HG02870 (cell line): ENCODE data around the gene PADI4.

Experiments used
- ATAC-seq: cut with Tn5 transposase; IDR thresholded peaks from one replicate; pipeline ENCODE4 v1.9.1; 2021; ENCODE audit warnings: mild to moderate bottlenecking, moderate library complexity; ENCODE audit not compliant: unreplicated experiment

The PADI4 gene, protein sequence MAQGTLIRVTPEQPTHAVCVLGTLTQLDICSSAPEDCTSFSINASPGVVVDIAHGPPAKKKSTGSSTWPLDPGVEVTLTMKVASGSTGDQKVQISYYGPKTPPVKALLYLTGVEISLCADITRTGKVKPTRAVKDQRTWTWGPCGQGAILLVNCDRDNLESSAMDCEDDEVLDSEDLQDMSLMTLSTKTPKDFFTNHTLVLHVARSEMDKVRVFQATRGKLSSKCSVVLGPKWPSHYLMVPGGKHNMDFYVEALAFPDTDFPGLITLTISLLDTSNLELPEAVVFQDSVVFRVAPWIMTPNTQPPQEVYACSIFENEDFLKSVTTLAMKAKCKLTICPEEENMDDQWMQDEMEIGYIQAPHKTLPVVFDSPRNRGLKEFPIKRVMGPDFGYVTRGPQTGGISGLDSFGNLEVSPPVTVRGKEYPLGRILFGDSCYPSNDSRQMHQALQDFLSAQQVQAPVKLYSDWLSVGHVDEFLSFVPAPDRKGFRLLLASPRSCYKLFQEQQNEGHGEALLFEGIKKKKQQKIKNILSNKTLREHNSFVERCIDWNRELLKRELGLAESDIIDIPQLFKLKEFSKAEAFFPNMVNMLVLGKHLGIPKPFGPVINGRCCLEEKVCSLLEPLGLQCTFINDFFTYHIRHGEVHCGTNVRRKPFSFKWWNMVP

DNA sequence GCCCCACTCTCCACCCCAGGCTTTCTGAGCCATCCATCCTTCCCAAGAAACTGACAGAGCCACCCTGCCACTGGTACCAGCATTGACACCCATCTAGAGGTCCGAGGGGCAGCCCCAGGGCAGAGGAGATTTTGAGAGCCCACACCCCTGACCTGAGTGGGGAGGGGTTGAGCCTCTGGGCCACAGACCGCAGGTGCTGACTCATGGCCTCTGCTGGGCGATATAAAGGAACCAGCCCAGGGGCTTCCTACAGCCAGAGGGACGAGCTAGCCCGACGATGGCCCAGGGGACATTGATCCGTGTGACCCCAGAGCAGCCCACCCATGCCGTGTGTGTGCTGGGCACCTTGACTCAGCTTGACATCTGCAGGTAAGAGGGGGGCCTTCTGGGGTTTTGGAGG lies at the start of gene PADI4:
TSS of gene PADI4 (plus strand) at position 252 of the 400 bp plus-strand sequence. CDS start at position 278, 26 bp downstream.
- no peak for ATAC-seq

DNA sequence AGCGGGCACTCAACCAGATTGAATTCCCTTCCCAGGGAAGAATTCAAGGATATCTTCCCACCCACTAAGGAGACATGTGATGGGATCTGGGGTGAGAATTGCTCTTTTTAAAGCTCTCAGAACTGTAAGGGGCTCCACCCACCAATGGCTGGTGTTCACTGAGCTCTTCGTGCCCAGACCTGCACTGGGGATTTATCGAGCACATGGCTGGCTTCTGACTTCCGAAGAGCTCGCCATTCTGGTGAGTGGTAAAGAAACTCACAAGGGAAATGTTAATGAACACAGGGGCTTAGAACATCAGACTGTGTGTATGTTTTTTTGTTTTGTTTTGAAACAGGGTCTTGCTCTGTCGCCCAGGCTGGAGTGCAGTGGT lies 49.3 kb upstream of the PADI4 start:
- no peak for ATAC-seq

DNA sequence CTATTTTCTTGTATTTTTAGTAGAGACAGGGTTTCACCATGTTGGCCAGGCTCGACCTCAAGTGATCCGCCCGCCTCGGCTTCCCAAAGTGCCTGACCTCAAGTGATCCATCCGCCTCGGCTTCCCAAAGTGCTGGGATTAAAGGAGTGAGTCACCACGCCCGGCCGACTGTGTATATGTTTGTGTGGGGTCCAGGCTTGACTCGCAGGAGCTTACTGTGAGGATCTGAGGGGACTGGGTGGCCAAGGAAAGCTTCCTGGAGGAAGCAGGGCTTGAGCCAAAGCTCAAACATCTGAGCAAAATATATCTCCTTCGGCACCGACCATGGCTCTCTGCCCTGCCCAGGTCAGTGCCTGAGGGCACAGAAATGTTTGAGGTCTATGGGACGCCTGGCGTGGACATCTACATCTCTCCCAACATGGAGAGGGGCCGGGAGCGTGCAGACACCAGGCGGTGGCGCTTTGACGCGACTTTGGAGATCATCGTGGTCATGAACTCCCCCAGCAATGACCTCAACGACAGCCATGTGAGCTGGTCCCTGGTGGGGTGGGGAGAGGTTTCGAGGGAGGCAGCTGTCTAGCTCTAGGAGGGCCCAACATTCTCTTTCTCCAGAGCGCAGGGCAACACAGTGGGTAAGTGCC lies 48.6 kb upstream of the PADI4 start:
- ATAC-seq: no peak

DNA sequence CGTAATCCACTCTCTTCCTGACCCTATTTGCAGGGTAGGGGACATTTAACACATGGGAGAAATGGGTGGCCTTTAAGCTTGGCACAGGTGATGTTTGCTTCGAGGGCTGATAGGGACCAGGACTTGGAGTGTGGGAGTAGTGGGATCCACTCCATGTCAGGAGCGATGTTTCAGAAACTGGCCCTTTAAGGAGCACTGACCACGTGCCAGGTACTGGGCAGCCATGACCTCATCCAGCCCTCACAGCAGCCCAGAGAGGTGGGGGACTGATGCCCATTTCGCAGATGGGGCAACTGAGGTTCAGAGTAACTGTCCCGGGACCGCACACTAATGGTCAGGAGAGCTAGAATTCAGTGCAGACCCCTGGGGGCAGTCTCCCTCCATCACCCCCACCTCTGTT lies 47.7 kb upstream of the PADI4 start:
- ATAC-seq: no peak

DNA sequence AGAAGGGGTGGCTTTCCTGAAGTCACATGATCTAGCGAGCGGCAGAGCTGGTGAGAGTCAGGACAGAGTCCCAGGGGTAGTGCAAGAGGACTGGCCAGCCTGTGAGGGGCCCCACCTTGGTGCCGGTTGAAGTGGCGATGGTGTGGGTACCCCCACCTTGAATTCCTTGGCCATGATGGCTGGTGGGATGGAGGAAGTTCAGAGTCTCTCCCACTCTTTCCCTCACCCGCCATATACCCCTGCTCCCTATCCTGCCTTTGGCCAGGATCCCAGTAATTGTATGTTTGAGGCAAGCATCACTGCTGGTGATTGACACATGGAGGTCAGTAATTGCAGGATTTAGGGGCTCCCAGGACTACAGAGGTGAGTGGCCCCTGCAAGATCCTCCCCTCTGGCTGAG lies 47.3 kb upstream of the PADI4 start:
- ATAC-seq: no peak

DNA sequence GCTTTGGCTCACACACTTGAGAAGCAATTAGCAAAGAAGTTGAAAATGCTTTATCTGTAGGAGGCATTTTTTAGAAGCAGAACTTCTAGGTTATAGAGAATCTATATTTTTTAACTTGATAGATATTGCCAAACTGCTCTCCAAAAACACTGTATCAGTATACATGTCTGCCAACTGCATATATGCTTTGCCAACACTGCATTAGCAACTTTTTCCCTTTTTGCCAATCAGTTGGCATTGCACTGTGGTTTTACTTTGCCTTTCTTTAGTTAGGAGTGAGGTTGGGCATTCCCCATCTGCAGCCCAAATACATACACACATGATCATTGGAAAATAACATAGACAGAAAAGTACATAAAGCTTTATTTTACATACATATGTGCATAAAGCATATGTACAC lies 44.1 kb upstream of the PADI4 start:
- no peak for ATAC-seq

DNA sequence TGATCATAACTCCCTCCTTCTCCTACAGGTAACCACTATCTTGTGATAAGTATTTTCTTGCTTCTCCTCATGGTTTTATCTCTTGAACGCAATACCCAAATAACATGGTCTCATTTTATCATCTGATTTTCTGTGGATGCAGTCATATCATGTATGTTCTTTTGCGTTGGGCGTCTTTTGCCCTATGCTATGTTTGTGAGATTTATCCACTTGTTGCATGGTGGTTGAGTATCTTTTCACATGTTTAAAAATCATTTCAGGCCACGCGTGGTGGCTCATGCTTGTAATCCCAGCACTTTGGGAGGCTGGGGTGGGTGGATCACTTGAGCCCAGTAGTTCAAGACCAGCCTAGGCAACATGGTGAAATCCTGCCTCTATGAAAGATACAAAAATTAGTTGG lies 43.5 kb upstream of the PADI4 start:
- ATAC-seq: no peak

DNA sequence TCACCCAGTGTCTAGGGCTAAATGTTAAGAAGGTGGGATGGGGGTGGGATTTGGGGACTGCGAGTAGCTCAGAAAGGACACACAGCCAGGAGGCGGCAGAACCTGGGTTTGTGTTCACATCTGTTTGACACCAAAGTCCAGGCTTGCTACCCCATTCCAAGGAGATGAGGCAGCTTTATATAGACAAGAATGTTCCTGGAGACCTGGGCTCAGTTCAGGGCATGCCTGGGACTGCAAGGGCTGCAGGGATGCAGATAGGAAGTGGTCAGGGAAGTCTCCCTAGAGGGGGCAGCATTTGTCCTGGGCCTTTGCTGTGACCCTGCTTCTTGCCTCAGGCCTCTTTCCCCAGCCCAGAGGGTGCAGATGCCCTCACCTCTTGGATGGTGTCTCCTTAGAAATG lies 42.8 kb upstream of the PADI4 start:
- no peak for ATAC-seq

DNA sequence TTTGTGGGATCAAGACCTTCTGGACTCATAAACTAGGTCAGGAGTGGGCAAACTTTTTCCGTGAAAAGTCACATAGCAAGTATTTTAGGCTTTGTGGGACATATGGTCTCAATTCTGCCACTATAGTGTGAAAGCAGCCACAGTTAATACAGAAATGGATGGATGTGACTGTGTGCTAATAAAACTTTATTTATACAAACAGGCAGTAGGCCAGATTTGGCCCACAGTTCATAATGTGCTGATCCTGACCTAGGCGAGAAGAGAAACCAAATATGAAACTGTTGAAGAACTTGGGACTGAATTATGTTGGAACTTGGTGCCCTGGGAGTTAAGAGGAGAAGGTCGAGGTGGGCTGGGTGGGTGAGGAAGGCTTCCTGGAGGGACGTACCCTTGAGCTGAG lies 42.0 kb upstream of the PADI4 start:
- no peak for ATAC-seq

DNA sequence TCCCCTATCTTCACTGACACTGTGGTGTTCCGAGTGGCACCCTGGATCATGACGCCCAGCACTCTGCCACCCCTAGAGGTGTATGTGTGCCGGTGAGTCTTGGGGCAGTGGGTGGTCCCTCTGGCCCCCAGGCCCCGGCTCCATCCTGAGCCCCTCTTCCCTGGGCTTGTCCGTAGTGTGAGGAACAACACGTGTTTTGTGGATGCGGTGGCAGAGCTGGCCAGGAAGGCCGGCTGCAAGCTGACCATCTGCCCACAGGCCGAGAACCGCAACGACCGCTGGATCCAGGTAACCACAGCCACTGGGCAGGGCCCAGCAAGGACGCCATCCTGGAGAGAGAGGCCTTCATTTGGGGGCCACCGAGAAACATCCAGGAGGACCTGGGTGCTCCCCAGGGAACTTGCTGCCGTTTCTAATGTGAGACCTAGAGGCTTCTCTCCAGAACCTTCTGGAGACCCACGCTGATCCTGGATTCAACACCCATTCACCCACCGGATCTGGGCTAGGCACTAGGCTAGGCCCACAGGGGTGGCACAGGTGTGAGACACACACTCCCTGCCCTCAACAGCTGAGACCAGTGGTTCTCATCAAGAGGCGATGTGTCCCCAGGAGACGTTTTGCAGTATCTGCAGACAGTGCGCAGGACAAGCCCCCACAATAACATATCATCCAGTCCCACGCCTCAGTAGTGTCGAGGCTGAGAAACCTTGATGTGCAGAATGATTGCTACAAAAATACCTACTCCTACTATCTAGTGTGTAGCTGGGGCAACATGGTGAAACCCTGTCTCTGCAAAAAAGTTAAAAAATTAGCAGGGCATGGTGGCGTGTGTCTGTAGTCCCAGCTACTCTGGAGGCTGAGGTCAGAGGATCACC lies 36.9 kb upstream of the PADI4 start:
- ATAC-seq: no peak

DNA sequence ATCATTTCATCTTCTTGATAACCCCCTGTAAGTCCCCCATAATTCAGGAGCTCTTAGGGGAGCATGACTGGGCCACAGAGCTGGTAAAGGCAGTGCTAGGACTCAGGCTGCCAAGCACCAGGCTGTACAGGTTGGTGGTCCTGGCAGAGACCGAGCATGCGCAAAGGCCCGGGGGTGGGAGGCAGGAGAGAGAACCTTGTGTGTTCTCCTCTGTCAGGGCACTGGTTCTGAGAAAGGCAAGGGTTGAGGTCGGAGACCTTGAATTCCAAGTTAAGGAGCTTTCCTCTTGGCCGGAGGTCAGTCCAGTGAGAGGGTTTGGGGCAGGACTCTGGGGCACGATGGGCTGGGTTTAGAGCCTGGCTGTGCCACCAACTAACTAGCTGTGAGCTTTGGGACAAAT lies 35.9 kb upstream of the PADI4 start:
- ATAC-seq: no peak

DNA sequence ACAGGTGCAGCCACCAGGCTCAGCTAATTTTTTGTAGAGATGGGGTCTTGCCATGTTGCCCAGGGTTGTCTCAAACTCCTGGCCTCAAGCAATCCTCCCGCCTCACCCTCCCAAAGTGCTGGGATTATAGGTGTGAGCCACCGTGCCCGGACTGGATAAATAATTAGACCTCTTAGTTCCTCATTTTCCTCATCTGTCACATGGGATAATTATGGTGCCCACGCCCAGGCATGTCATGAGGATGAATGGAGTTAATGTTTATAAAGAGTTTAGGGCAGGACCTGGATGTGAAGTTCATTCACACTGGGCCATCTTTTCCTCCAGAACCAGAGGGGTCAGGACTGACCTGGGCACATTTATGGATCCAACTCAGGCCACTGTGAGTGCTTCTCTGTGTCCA lies 35.4 kb upstream of the PADI4 start:
- no peak for ATAC-seq

DNA sequence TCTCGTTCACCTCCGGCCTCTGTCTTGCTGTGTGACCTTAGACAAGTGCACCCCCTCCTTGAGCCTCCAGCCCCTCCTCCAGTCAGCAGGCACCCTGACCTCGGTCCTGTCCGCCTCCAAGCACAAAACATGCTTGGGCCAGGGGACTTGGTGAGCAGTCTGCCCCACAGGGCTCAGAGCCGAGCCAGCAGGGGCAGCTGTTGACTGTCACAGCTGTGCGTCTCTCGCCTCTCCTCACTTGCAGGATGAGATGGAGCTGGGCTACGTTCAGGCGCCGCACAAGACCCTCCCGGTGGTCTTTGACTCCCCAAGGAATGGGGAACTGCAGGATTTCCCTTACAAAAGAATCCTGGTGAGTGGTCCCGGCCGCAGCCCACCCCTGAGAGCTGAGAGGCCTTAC lies 34.9 kb upstream of the PADI4 start:
- no peak for ATAC-seq

DNA sequence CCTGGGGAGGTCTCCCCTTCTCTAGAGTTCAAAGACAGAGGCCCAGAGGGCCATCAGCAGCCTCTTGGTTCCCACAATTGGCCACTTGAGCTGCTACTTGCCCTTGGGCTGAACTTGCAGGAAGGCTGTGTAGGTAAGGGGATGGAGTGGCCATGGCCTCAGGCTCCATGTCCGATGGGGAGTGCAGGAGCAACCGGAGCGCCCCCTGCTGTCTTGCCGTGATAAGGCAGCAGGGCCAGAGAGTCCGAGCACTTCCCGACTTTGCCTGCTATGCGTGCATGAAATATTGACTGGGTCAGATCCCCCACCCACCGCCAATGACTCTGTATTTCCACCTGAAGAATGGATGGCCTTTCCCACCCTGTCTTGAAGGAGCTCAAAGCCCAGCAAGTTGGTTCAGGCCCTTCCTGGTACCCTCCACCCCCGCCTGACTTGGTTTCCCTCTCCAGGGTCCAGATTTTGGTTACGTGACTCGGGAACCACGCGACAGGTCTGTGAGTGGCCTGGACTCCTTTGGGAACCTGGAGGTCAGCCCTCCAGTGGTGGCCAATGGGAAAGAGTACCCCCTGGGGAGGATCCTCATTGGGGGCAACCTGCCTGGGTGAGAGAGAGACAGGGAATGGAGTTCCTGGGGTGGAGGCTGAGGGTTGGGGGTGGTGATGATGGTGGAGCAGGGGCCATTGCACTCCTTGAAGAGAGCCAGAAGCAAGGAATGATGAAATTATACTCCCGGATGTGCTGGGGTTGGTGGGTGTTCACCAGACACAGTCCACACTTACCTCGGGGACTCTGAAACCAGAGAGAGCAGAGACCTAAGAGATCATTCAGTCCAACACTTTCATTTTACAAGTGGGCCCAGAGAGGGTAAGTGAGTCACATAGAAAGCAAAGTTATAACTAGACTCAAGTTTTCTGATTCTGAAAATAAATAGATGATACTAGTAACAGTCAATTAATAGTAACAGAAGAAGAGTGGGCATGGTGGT lies 33.5 kb upstream of the PADI4 start:
- no peak for ATAC-seq

DNA sequence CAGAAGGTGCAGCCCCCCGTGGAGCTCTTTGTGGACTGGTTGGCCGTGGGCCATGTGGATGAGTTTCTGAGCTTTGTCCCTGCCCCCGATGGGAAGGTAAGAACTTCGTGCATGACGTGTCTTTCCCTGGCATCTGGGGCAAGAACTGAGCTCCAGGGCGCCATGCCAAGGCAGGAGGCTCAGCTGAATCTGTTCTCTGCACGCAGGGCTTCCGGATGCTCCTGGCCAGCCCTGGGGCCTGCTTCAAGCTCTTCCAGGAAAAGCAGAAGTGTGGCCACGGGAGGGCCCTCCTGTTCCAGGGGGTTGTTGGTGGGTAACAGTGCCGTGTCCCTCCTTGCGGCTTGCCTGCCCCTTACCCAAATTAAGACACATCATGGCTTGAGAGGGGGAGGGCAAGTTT lies 31.4 kb upstream of the PADI4 start:
- ATAC-seq: no peak

DNA sequence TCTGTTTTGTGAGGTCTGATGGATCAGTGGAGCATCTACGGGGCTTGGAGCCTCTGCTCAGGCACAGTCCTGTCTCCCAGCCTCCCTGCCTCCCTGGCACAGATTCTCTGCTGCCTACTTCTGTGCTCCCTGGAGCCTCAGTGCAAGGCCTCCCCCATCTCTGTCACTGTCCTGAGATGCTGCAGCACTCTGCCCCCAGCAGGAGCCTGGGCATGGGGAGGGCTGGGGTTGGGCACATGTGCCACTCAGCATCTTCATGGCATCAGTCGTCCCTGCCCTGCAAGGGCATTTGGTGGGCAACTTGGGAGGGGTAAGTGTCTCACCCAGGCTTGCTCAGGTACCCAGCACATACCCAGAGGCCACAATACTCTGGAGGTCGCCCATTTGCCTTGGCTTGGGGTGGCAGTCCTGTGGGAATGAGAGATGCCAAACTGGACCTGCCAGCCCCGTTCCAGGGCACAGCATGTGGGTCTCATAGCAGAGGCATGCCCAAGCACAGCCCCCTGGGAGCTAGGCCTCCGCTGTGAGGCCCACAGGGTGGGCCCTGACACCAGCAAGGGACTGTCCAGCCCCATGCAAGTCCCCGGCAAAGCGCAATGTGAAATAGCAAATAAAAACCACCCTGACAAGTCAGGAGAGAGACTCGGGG lies 30.4 kb upstream of the PADI4 start:
- ATAC-seq: no peak

DNA sequence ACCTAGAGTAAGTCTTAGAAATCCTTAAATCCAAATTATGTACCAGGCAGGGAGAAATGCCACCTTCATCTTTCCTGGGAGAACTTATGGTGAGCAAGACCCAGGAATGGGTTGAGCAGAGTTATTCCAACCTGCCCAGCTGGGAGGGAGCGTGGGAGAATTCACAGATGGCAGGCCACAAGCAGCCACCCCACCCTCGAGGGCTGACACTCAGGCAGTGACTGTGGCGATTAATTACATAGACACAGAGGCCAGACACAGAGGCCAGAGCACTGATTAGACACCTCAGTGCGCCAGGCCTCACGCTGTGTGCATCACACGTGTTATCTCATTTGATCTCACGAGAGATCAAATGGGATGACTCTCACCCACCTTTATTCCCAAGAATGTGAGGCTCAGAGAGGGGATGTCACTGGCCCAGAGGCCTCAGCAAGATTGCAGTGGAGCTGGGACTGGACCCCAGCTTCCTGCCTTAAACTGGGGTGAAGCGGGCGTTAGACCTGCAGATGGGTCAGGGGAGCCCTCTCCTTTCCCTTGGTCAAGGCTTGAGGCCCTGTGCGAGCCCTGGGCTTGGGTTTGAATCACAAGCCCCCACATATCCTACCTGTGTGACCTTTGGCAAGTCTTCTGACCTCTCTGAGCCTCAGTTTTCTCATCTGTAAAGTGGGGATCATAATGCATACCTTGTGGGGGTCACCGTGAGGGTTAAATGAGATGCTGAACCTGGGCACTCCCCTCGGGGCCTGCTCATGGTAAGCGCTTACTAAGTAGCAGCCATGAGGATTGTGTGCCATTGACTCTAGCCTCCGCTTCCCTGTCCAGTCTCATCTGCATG lies 28.8 kb upstream of the PADI4 start:
- ATAC-seq: no peak

DNA sequence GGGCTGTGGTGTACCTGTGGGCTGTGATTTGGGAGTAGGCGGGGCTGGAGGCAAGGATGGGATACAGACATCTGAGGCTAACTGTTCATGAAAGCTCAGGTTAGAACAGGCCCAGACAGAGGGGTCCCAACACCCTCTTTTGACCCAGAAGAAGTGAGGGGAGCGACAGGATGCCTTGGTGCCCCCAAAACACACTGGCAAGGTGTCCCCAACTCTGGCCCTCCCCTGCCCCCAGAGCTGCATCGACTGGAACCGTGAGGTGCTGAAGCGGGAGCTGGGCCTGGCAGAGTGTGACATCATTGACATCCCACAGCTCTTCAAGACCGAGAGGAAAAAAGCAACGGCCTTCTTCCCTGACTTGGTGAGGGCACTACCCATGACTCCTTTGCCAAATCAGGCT lies 27.6 kb upstream of the PADI4 start:
- ATAC-seq: no peak

DNA sequence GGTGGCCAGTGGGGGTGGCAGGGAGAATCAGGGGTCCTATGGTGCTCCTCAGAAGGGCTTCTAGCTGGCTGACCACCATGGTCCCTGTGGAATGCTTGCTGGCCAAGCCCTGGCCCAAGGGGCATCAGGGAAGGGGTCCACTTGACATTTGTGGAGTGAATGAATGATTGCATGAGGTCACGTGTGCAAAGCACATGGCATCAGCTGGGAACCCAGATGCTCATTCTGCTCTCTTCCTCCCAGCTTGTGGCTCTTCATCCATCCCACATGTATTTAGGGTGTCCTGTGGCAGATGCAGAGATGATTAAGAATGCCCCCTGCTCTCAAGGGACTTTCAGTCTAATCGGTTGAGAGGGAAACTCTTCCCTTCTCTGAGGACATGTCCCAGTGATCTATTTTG lies 27.1 kb upstream of the PADI4 start:
- ATAC-seq: no peak
